ENCODE measurements around the gene JMJD8.
"Not testable (repeated sequence)": the region's sequence is repeated elsewhere in the genome, so short reads cannot be mapped to it uniquely, and the experiment has no call there.

The JMJD8 gene

GRCh38 chr16:721765-722540, 37.8 kb upstream of the JMJD8 start:
- peak; percentile 35 for DNase-seq

DNA sequence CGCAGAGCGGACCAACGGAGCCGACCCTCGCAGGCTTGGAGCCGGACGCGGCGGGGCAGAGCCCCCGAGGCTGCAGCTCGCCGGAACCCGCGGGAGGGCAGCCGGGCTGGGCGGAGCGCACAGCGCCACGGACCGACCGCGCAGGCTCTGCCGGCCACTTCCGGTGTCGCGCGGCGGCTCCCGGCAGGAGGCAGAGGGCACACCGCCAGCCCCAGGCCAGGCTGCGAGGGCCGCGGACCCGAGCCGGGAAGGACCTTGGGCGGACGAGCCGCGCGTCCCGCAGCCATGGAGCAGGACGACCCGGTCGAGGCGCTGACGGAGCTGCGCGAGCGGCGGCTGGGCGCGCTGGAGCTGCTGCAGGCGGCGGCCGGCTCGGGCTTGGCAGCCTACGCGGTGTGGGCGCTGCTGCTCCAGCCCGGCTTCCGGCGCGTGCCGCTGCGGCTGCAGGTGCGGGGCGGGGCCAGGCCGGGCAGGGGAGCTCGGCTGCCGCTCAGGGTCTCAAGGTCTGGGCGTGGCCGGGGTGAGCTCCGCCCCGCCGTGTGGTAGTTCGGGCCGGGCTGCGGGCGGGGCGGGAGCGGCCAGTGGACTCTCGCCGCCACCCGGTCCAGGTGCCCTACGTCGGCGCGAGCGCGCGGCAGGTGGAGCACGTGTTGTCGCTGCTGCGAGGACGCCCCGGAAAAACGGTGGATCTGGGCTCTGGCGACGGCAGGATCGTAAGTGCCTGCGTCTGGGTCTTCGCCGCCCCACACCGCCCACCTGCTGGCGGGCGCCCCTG, 37.0 kb upstream of the JMJD8 start, which contains the start of gene ANTKMT:
ANTKMT (plus strand) TSS at position 157 of the 775 bp plus-strand sequence; CDS start at position 286, 129 bp downstream.
- peak; percentile 74 for DNase-seq

GRCh38 chr16:720447-720989, 36.4 kb upstream of the JMJD8 start:
- DNase-seq = no peak

DNA sequence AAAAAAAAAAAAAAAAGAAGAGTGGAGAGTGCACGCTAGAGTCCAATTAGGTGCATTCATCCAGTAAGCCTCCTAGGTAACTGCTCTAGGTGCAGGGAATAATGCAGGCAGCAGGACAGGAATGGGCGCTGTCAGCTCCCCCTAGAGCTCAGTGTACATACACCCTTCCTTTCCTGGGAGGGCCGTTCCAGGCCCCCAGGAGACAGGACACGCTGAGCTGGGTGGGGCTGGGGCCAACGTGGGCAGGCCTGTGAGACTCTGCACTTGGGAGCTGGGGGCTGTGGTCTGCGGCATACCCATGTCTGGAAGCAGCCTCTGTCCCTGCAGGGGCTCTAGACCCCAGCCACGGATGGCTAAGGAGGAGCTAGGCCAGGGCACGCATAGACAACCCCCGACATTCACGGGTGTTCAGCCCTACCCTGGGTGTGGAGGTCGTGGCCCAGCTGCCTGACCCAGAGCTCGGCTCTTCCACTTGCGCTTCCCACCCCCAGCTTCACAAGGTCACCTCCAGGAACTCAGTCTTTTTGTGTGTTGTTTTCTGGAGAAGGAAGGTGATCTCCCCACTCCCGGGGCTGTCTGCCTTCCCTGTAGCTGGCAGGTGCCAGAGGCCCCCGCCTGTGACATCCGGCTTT, 35.8 kb upstream of the JMJD8 start:
- DNase-seq = no peak

- no peak for DNase-seq
Observed at GRCh38 chr16:718922-719321, 34.8 kb upstream of the JMJD8 start.

GRCh38 chr16:718389-718788, 34.3 kb upstream of the JMJD8 start:
- DNase-seq = no peak

- no peak for DNase-seq
Observed at GRCh38 chr16:717450-718245, 33.5 kb upstream of the JMJD8 start.

GRCh38 chr16:716768-717325, 32.7 kb upstream of the JMJD8 start:
- DNase-seq = no peak

DNA sequence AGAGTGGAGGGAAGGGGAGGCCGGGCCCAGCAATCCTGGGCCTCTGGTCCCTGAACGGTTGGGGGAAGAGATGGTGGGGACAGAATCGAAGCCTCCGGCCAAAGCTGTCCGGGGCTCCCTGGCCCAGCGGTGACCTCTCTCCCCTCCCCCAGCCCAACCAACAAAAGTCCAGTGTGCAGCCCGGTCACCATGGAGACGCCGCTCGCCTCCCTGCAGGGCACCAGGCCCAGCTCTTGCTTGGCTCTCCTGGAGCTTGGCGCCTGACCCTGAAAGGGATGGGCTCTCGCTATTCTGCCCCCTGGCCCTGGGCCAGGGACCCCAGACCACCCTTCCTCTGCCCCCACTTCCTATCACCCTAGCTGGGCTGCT, 32.0 kb upstream of the JMJD8 start:
- no peak for DNase-seq

GRCh38 chr16:715477-716199, 31.5 kb upstream of the JMJD8 start:
- no peak for DNase-seq

- peak; percentile 90 for DNase-seq
Observed at GRCh38 chr16:714558-715476, 30.7 kb upstream of the JMJD8 start, which contains the start of gene METRN. Gene METRN, plus strand, starts transcription at chr16:715118. Its CDS starts 172 bp downstream, at chr16:715290.

GRCh38 chr16:714079-714478, 29.9 kb upstream of the JMJD8 start:
- DNase-seq = no peak

GRCh38 chr16:712740-713250, 28.7 kb upstream of the JMJD8 start:
- not testable (repeated sequence) for DNase-seq

DNA sequence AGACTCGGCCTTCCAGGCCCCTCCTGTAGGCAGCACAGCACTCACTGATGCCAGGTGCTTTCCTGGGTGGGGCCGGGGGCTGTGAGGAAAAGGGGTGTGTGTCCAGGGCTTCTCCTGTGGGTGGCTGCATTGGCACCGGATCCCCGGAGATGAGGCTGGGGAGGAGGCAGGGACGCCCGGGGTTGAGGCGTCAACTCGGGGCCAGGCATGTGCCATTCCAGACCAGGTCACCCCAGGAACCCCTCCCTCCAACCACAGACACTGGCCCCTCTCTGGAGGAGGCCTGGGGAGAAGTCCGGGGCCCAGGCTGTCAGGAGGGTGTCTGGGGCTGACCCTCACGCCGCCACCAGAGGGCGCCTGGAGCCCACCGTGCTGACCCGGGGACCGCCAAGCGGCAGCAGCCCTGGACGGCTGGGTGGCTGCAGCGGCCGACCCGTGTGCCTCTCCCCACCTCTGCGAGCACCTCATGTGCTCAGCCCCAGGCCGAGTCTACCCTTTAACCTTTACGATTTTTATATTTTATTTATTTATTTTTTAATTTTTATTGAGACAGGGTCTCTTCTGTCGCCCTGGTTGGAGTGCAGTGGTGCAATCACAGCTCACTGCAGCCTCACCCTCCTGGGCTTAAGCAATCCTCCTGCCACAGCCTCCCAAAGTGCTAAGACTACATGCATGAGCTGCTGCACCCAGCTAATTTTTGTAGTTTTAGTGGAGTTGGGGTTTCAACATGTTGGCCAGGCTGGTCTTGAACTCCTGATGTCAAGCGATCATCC, 27.6 kb upstream of the JMJD8 start:
- DNase-seq = peak; percentile 83

- no peak for DNase-seq
Observed at GRCh38 chr16:711084-711483, 26.9 kb upstream of the JMJD8 start.

- DNase-seq = no peak
Observed at GRCh38 chr16:710500-711075, 26.5 kb upstream of the JMJD8 start.

GRCh38 chr16:709566-710499, 25.7 kb upstream of the JMJD8 start:
- no peak for DNase-seq

DNA sequence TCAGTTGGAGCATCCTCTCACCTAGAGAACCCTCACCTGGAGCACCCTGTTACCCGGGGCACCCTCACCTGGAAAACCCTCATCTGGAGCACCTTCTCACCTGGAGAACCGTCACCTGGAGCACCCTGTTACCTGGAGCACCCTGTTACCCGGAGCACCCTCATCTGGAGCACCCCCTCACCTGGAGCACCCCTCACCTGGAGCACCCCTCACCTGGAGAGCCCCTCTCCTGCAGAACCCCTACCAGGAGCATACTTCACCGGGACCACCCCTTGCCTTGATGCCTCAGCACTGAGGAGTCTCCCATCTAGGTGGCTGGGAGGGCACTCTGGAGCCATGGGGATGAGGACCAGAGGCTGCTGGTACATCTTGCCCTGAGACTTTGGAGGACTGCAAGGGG, 24.8 kb upstream of the JMJD8 start:
- DNase-seq = no peak

Data from activated gamma-delta T cell treated with Interleukin-2 at 50 U/mL for 16 hours (primary cell).